Karpas-422 (cell line): ENCODE measurements around the gene TMEM234. TPM values are rescaled to one million over a fixed set of nuclear protein-coding genes. Genes with fewer than 3 reads are reported as not detected.

Source experiments
- DNase-seq: peaks from one replicate; pipeline ENCODE4 v3.0.0-alpha.2; 2015
- H2AFZ ChIP-seq: fragments of 200-600 bp; sonication (generic); 2 replicates; pipeline ENCODE4 v1.6.1; 2014; ENCODE audit warnings: antibody characterized with exemption, low read length, mixed read lengths
- H3K27ac ChIP-seq: fragments of 200-600 bp; sonication (generic); 2 replicates; pipeline ENCODE4 v1.5.1; 2014; ENCODE audit warnings: mild to moderate bottlenecking, low read length, moderate library complexity
- H3K27me3 ChIP-seq: fragments of 200-600 bp; sonication (generic); 2 replicates; pipeline ENCODE4 v1.6.1; 2014; ENCODE audit warnings: low read length, mixed read lengths
- H3K36me3 ChIP-seq: fragments of 200-600 bp; sonication (generic); 2 replicates; pipeline ENCODE4 v1.6.1; 2014; ENCODE audit warnings: low read length, mixed read lengths; ENCODE audit not compliant: insufficient read depth
- H3K4me1 ChIP-seq: fragments of 200-600 bp; sonication (generic); 2 replicates; pipeline ENCODE4 v1.6.1; 2014; ENCODE audit warnings: mild to moderate bottlenecking, low read length, mixed read lengths
- H3K4me2 ChIP-seq: fragments of 200-600 bp; sonication (generic); 2 replicates; pipeline ENCODE4 v1.6.1; 2014; ENCODE audit warnings: low read length, low read depth, mild to moderate bottlenecking; ENCODE audit not compliant: poor library complexity, severe bottlenecking
- H3K4me3 ChIP-seq: fragments of 200-600 bp; sonication (generic); 2 replicates; pipeline ENCODE4 v1.5.1; 2014; ENCODE audit warnings: mild to moderate bottlenecking, antibody characterized with exemption, low read length, mixed read lengths
- H3K79me2 ChIP-seq: fragments of 200-600 bp; sonication (generic); 2 replicates; pipeline ENCODE4 v1.6.1; 2014; ENCODE audit warnings: mild to moderate bottlenecking, low read length, mixed read lengths
- H3K9ac ChIP-seq: fragments of 200-600 bp; sonication (generic); 2 replicates; pipeline ENCODE4 v1.6.0; 2014; ENCODE audit warnings: low read length
- H3K9me2 ChIP-seq: fragments of 200-600 bp; sonication (generic), shearing (Covaris generic); replicated peaks from 2 replicates; pipeline ENCODE4 v1.6.0; 2014; ENCODE audit warnings: mild to moderate bottlenecking, low read length, moderate library complexity; ENCODE audit not compliant: insufficient read depth
- H3K9me3 ChIP-seq: fragments of 300-700, 200-600 bp; sonication (generic); 2 replicates; pipeline ENCODE4 v1.6.1; 2014; ENCODE audit warnings: low read length, mixed read lengths
- H4K20me1 ChIP-seq: fragments of 200-600 bp; sonication (generic); 2 replicates; pipeline ENCODE4 v1.6.1; 2014; ENCODE audit warnings: mild to moderate bottlenecking, antibody characterized with exemption, low read length, low read depth; ENCODE audit not compliant: insufficient read depth
- total RNA-seq: library from RNA; depleted of rRNA; stranded (reverse); fragments of >200 nt; shearing (Covaris generic); gene quantifications from 2 replicates; pipeline ENCODE4 v1.2.3, GENCODE V29; 2014; ENCODE audit warnings: low replicate concordance

TMEM234 gene
- total RNA-seq, 1 experiment from 2014 or later: 11.2 TPM

DNA sequence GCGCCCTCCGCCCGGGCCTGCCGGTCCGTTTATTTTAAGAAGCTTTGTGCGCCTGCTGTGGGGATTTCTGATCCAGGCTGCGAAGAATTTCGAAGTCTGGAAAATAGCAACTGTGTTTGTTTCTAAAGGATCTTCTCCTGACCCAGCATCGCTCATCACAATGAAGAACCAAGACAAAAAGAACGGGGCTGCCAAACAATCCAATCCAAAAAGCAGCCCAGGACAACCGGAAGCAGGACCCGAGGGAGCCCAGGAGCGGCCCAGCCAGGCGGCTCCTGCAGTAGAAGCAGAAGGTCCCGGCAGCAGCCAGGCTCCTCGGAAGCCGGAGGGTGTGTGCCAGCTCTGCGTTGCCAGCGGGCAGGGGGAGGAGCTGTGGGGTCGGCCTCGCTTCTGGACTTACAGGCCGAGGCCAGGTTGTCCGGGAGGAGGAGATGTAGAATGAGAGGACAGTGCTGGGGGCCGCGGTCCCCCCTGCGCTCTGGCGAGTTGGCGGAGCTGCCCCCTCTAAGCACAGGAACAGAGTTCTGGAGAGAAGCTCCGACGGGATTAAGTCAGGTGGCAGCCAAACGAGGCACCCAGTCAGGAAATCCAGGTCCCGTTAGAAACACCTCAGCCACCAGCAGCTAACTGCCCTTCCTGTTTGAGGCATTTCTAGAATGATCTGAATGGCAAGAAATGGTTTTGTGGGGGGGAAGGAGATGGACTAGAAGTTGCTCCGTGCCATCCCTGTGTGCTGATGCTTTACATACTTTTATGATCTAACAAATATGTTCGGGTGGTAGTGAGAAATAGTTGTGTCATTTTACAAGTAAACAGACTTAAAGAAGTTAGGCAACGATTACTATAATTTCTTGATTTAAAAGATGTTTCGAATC, 41.7 kb downstream of the TMEM234 start:
- Histone ChIP-seq H3K4me2 (peak overlapping the region; percentile 96), H3K9ac (peak overlapping the region; percentile 84), H3K36me3 (peaks cover 27% of the 10 kb centered on the region), H4K20me1 (peaks cover 6% of the 10 kb centered on the region), H3K4me1 (peaks cover 29% of the 10 kb centered on the region), H3K9me2 (no peaks in the 10 kb centered on the region), H3K79me2 (peaks cover 48% of the 10 kb centered on the region), H3K27ac (peak overlapping the region; percentile 75), H2AFZ (no peak overlapping the region; the same call in 1 of the 2 replicates), H3K4me3 (peak overlapping the region; percentile 84), H3K27me3 (no peaks in the 10 kb centered on the region), H3K9me3 (no peaks in the 10 kb centered on the region)
- peak; percentile 68 for DNase-seq

DNA sequence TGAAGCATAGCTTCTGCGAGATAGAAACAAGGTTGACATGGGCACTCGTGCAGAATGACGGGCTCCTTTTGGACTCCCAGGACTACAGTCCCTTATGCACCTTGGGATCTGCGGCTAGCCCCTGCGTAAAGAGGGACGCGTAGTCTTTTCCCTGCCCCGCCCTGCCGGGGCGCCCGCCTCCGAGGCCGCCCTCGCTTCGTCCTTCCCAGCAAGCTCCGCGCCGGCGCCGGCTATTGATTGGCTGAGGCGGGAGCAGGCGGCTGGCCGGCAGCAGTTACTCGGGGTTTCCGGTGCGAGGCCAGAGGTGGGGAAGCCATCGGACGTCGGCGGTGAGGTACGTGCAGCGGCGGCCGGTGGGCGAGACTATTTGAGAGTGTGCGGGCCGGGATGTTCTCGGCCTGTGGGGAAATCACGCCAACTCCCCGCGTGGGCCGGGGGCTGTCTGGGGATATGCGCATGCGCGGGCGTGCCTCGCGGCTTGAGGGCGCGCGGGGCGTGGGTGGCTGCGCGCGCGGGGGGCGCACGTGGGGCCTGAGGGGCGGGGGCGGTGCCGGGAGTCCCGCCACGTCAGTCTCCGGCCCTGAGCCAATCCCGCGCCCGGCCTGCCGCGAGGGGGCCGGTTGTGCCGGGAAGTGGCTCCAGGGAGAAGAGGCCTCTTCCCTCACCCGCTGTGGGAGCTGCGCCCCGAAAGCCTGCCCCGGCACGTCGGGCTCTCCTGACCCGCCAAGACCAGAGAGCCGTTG, 42.5 kb downstream of the TMEM234 start, which contains the start of gene TXLNA:
Gene TXLNA, plus strand, starts transcription at position 233 of the 743 bp plus-strand sequence. CDS start 671 bp downstream, outside the sequence.
- peaks cover 6% of the 10 kb centered on the region; the same call in 1 of the 2 replicates for H4K20me1 ChIP-seq
- H3K9me2 ChIP-seq: no peaks in the 10 kb centered on the region
- H3K4me2 ChIP-seq: peak within 1 kb of the TSS; percentile 96
- peaks cover 22% of the 10 kb centered on the region for H3K36me3 ChIP-seq
- H3K4me1 ChIP-seq: peaks cover 29% of the 10 kb centered on the region
- H2AFZ ChIP-seq: peak within 1 kb of the TSS; percentile 64; the same call in 1 of the 2 replicates
- H3K9ac ChIP-seq: peak within 1 kb of the TSS; percentile 84
- peaks cover 42% of the 10 kb centered on the region for H3K79me2 ChIP-seq
- H3K4me3 ChIP-seq: peak within 1 kb of the TSS; percentile 84
- H3K9me3 ChIP-seq: no peaks in the 10 kb centered on the region
- peak; percentile 97 for DNase-seq
- peak within 1 kb of the TSS; percentile 75 for H3K27ac ChIP-seq
- H3K27me3 ChIP-seq: no peaks in the 10 kb centered on the region

GRCh38 chr1:32179193-32179442, 43.0 kb downstream of the TMEM234 start:
- H3K27me3 ChIP-seq: no peaks in the 10 kb centered on the region
- H3K4me2 ChIP-seq: peak overlapping the region; percentile 96

GRCh38 chr1:32178380-32179192, 43.6 kb downstream of the TMEM234 start:
- no peaks in the 10 kb centered on the region for H3K27me3 ChIP-seq
- H3K79me2 ChIP-seq: peaks cover 32% of the 10 kb centered on the region
- H3K9me2 ChIP-seq: no peaks in the 10 kb centered on the region
- no peak for DNase-seq
- peaks cover 29% of the 10 kb centered on the region for H3K4me1 ChIP-seq
- peaks cover 18% of the 10 kb centered on the region for H3K36me3 ChIP-seq
- H3K4me2 ChIP-seq: peak overlapping the region; percentile 96
- H3K9ac ChIP-seq: peak overlapping the region; percentile 84
- peak overlapping the region; percentile 64; the same call in 1 of the 2 replicates for H2AFZ ChIP-seq
- H4K20me1 ChIP-seq: no peaks in the 10 kb centered on the region; the same call in 1 of the 2 replicates
- no peaks in the 10 kb centered on the region for H3K9me3 ChIP-seq
- H3K27ac ChIP-seq: peak overlapping the region; percentile 65
- peak overlapping the region; percentile 84 for H3K4me3 ChIP-seq

More at GRCh38 chr1:32179193-32179442, 43.0 kb downstream of the TMEM234 start:
- Histone ChIP-seq H3K4me3 (peak overlapping the region; percentile 84), H3K9me3 (no peaks in the 10 kb centered on the region), H3K36me3 (peaks cover 19% of the 10 kb centered on the region), H3K27ac (peak overlapping the region; percentile 65), H4K20me1 (peaks cover 2% of the 10 kb centered on the region; the same call in 1 of the 2 replicates), H2AFZ (peak overlapping the region; percentile 64; the same call in 1 of the 2 replicates), H3K9me2 (no peaks in the 10 kb centered on the region), H3K4me1 (peaks cover 29% of the 10 kb centered on the region), H3K9ac (peak overlapping the region; percentile 84), H3K79me2 (peaks cover 37% of the 10 kb centered on the region)
- DNase-seq: no peak

- peaks cover 26% of the 10 kb centered on the region for H3K36me3 ChIP-seq
Measured at GRCh38 chr1:32172621-32173245, 49.4 kb downstream of the TMEM234 start.

DNA sequence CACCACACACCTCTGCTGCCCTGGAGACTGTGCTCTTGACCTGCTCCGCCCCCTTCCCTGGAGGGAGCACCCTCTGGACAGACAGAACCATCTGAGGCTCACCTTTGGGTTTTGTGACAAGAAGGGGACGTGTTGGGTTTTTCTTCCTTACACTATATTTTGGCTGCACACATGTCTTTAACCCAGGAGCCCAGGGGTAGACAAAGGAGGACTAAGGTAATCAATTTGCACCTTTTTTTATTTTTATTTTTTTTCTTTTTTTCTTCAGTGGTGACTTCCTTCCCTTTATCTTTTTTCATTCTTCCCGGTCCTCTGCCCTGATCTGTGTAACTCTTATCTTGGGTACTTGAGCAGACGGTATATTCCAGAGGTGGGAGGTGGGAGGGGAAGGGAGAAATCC, 51.2 kb downstream of the TMEM234 start:
- H2AFZ ChIP-seq: no peak overlapping the region
- H3K4me1 ChIP-seq: no peaks in the 10 kb centered on the region
- H3K4me2 ChIP-seq: no peak overlapping the region
- no peak overlapping the region for H3K9ac ChIP-seq
- no peaks in the 10 kb centered on the region for H4K20me1 ChIP-seq
- no peak overlapping the region for H3K4me3 ChIP-seq
- no peak overlapping the region for H3K27ac ChIP-seq
- no peaks in the 10 kb centered on the region for H3K27me3 ChIP-seq
- H3K79me2 ChIP-seq: no peaks in the 10 kb centered on the region
- H3K9me2 ChIP-seq: no peaks in the 10 kb centered on the region
- peaks cover 35% of the 10 kb centered on the region for H3K36me3 ChIP-seq
- DNase-seq: no peak
- no peaks in the 10 kb centered on the region for H3K9me3 ChIP-seq

More at GRCh38 chr1:32172621-32173245, 49.4 kb downstream of the TMEM234 start:
- DNase-seq: no peak
- Histone ChIP-seq H3K4me2 (no peak overlapping the region), H2AFZ (no peak overlapping the region), H3K9me2 (no peaks in the 10 kb centered on the region), H3K27ac (no peak overlapping the region), H3K79me2 (no peaks in the 10 kb centered on the region), H4K20me1 (no peaks in the 10 kb centered on the region), H3K27me3 (no peaks in the 10 kb centered on the region), H3K9ac (no peak overlapping the region), H3K4me1 (no peaks in the 10 kb centered on the region), H3K4me3 (no peak overlapping the region), H3K9me3 (no peaks in the 10 kb centered on the region)
